Occipital lobe (tissue), 2 donors: ENCODE measurements around the gene KDM7A. TPM values are rescaled to one million over a fixed set of nuclear protein-coding genes. Genes with fewer than 3 reads are reported as not detected.

Experiments
- DNase-seq: peaks from one replicate; lab custom pipeline; 2025; lab: John Stamatoyannopoulos, UW
- total RNA-seq: library from RNA; depleted of rRNA; stranded (reverse); fragments of >200 nt; gene quantifications from one replicate; pipeline ENCODE4 v1.2.3, GENCODE V29; 2014

Gene KDM7A, protein sequence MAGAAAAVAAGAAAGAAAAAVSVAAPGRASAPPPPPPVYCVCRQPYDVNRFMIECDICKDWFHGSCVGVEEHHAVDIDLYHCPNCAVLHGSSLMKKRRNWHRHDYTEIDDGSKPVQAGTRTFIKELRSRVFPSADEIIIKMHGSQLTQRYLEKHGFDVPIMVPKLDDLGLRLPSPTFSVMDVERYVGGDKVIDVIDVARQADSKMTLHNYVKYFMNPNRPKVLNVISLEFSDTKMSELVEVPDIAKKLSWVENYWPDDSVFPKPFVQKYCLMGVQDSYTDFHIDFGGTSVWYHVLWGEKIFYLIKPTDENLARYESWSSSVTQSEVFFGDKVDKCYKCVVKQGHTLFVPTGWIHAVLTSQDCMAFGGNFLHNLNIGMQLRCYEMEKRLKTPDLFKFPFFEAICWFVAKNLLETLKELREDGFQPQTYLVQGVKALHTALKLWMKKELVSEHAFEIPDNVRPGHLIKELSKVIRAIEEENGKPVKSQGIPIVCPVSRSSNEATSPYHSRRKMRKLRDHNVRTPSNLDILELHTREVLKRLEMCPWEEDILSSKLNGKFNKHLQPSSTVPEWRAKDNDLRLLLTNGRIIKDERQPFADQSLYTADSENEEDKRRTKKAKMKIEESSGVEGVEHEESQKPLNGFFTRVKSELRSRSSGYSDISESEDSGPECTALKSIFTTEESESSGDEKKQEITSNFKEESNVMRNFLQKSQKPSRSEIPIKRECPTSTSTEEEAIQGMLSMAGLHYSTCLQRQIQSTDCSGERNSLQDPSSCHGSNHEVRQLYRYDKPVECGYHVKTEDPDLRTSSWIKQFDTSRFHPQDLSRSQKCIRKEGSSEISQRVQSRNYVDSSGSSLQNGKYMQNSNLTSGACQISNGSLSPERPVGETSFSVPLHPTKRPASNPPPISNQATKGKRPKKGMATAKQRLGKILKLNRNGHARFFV
- total RNA-seq = 18.6 TPM

DNA sequence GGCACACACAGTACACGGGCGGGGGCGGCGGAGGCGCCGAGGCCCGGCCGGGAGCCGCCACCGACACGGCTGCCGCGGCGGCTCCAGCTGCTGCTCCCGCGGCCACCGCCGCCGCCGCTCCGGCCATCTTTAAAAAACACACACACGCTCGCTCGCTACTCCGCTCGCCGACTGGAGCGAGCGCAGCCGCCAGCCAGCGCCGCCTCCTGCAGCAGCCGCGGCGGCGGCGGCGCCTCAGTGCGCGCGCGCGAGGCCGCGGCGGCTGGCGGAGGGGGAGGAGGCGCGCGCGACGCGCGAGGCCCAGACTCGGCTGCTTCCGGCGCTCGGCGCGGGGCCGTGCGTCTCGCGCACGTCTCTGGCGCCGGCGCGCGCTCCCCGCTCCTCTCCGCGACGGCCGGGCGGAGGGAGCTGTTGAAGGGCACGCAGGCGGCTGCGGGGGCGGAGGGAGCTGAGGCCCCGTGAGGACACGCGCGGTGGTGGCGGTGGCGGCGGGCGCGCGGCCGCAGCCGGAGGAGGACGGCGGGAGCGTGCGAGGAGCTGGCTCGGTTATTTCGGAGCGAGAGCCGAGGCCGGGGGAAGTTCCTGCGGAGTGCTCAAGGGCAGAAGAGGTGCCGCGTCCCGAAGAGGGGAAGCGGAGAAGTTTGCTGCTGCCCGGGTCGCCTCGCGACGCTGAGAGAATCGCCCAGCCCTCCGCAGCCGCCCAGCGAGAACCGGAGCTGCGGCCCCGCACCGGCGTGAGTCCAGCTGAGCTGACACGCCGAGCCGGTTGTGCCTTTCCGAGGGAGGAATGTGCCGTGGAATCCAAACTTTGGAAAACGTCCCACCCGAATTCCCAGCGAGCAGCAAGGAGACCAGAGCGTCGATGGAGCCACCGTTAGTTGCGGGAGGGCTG lies at the start of gene KDM7A:
Gene KDM7A, minus strand, starts transcription at position 173 of the 892 bp plus-strand sequence. Its CDS starts 46 bp downstream, at position 127.
- DNase-seq = peak; percentile 86

DNA sequence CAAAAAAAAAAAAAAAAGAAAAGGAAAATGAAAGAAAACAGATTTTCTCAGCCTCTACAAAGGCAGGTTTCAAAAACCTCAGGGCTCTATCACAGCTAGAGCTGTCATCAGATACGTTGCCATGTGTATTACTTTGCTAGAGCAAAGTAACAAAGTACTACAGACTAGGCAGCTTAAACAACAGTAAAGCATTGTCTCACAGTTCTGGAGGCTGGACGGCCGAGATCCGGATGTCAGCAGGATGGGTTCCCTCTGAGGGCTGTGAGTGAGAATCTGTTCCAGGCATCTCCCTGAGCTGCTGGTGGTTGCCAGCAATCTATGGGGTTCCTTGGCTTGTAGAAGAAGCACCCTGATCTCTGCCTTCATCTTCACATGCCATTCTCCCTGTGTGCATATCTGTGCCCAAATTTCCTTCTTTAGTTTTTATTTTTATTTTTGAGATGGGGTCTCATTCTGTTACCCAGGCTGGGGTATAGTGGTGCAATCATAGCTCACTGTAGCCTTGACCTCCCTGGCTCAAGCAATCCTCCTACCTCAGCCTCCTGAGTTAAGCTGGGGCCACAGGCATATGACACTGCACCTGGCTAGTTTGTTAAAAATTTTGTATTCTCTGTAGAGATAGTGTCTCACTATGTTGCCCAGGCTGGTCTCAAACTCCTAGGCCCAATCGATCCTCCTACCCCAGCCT lies 48.9 kb upstream of the KDM7A start:
- DNase-seq = no peak

DNA sequence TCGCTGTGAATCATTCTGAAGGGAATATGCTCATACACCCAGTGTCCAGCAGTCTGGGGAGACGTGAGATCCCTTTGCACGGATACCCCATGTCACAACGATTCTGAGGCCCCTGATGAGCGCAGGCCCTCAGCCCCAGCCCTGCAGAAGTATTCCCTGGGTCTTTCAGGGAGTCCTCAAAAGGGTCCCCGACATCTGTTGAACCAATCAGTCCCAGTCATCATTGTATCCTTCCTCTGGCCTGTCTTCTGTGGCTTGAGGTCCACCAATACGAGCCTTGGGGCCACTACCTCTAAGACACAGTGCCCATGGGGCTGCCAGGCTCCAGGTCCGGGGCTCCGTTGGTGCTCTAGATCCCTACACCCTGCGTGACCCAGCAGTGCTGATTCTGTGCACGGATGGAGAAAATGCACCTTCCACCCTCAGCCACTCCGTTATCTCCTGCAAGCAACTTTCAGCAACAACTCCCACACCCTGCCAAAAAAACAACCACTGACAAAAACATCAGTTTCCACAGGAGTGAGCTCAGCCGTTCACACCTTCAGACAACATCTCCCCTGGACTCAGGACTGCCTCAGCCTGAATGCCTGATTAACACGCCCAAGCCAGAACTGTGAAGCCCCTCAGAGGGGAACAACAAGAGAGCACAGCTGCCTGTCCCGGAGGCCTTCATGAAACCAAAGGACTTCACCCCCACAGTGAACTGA lies 46.9 kb upstream of the KDM7A start:
- no peak for DNase-seq

DNA sequence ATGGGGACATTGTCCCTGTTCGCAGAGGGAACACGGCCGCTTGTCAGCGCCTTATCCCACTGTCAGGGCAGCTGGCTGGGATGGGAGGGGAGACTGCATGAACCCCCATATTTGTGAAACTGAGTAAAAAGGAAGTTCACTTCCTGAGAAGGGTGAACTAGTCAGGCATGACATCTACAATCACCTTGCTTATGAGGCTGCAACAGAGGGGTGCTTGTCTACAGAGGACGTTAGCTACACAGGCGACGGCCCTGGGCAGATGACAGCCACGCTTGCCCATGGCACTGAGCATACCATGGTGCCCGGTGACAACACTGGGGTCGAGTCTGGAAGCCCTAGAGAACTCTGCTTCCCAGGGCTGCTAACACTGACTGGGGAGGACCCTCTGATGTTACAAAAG lies 46.0 kb upstream of the KDM7A start:
- no peak for DNase-seq

DNA sequence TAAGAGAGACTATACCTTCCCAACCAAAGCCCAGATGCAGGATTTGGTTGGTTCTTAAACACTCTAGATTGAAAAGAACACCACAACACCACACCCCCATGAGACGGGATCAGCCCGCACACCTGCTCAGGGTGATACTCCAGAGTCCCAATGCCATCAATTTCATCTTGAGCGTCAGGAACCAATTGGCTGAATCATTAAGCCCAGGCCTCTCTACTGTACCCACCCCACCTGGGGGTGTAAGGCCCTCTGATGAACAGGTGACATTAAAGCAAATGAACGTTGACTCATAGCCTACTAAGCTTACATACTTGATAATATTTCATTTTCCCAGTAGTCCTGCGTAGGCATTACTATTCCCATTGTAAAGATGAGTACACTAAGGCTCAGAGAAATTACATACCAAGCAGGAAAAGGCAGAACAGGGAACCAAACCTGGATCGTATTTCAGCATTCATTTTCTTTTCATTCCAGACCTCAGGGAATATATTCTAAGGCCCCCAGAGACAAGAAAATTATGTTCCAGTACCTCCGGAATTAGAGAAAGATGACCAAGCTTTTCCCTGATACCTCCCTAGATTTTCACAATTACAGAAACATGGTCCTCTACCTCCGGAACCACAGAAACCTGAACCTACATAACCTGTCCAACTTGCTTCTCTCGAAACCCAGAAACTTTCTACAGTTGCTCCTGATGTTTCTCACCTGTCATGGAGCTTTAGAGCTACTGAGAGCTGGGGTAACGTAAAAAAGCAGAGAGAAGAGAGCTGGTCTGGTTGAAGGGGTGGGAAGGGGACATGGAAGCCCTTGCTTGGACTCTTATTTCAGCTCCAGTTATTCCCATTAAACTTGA lies 43.1 kb upstream of the KDM7A start:
- DNase-seq = no peak

DNA sequence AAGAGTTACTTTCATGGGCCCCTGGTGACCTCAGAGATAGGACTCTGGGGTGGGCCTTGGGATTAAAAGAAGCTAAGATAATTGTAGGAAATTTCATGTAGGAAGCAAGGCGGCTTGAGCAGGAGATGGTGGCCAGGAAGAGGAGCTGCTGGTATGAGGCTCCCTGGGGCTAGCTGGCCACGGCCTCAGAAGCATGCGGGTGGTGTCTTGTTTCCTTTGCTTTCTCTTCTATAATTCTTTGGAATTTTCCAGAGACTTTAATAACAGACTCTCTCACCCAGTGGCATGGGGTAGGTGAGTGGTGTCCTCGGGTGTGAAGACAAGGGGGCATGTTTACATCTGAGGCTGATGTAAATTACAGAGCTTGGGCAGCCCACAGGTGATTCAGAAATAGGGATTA lies 41.9 kb upstream of the KDM7A start:
- DNase-seq = no peak

DNA sequence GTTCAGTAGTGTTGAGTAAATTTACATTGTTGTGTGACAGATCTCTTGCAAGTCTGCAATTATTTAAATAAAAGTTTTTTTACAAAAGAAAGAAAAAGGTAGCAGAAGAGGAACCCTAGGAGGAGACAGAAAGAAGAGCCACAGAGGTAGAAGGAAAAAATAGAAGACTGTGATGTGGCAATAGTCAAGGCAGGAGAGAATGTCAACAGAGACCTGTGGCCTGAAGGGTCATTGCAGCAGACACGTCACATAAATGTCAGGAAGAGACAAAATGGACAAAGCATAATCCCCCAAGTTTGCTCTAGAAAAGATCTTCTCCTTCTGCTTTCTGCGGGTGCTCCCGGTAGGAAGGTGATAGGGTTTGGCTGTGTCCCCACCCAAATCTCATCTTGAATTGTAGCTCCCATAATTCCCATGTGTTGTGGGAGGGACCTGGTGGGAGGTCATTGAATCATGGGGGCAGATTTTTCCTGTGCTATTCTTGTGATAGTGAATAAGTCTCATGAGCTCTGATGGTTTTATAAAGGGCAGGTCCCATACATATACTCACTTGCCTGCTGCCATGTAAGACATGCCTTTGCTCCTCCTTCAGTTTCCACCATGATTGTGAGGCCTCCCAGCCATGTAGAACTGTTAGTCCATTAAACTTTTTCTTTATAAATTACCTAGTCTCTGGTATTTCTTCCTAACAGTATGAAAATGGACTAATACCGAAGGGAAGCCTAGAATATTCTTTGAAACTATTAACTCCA lies 41.1 kb upstream of the KDM7A start:
- DNase-seq = no peak

DNA sequence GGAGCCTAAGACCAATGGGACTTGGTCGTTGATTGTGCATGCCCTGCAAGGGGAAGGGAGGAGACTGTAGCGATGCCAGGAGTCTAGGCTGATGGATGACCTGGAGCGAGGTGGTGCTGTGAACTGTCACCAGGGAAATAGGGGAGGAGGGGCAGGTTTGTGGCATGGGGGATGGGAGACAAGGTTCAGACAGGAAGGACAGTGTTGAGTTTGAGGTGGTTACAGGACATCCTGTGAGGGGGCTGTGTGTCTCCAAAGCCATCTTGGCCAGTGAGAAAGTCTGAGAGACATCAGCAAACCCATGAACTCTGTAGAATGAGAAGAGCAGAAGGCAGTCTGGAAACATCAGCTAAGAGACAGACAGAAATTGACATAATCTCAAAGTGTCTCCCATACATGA lies 38.5 kb upstream of the KDM7A start:
- no peak for DNase-seq

DNA sequence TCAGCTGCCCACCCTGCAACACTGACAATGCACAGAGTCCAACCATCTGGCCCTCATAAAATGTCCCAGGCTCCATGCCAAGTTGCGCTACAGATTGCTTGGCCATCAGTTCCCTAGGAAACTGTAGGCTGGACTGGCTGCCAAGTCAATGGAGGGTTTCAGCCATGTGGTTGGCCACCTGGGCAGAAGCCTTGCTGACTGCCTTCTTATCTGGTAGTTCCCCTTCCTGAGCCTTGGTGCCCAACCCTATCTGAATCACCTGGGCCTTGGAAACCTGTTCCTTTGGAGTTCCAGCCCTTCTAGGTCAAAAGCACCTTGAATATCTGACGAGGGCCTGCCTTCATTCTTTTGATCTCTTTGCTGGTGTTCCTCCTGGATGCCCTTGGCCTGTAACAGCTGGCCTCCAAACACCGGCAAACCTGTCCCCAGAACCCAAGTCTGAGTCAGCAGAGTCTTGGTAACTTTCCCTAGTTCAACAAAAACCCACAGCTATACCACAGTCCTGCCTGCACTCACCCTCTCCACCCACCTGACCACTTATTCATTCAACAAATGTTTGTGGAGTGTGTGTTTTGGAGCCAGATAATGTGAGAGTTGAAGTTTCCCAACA lies 37.4 kb upstream of the KDM7A start:
- DNase-seq = no peak

DNA sequence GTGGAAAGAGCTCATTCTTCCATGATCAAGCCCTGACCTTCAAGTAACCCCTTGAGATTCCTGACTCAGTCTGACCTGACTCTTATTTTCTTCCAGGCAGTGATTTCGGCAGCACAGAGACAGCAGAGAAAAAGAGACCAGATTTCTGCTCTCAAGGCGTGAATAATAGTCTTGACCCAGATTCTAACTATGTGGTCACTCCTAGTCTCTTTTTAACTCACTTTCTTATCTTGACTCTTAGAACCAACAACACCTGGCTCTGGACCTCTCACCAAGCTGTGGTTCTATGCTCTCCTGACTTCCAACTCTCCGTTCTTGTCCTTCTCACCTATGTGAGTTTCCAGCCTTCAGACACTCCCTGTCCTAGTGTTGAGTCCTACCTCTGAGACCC lies 36.9 kb upstream of the KDM7A start:
- DNase-seq = no peak

DNA sequence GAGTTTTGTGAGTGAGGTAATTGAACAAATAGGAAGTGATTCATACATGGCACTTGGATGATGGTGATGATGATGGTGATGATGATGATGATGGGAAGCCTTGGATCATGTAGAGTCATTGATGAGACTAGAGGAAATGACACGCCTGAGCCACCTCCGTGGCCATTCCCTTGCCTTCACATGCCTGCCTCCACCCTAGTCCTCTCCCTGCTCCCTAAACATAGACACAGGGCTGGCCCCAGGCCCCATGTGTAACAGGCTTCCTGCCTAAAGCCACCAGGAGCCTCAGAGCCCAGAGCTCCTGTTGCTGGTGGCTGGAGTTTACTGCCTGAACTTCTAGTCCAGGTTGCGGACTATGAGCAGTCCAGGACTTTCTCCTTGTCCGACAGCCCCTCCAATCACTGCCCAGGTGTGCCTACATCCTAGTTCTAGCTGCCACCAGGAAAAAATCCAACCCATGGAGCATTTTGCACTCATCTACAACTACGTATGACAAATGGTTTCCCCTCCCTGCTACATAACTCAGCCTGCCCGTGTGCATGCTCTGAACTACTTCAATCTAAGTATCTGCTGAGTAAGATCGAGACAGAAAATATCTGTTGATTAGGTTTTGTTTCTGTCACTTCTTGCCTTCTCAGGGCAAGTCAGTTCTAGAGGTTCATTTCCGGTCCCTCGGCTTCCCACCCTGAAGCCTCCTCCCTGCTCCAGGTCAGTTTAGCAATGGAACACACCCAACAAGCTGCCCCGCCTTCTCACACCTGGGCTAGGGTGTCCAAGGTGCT lies 35.5 kb upstream of the KDM7A start:
- no peak for DNase-seq

DNA sequence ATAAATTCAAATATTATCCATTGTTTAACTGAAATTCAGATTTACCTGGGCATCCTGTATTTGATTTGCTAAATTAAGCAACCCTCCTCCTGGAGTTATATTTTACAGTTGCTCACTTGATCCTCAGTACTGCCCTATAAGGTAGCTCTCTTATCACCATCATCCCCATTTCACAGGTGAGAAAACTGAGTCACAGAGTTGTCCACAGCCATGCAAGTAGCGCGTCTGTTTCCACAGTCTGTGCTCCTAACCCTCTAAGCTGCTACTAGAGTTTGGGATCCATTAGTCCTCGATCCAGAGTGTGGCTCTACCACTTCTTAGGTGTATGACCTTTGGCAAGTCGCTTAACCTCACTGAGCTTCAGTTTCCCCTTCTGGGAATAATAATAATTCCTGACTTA lies 34.9 kb upstream of the KDM7A start:
- DNase-seq = no peak

DNA sequence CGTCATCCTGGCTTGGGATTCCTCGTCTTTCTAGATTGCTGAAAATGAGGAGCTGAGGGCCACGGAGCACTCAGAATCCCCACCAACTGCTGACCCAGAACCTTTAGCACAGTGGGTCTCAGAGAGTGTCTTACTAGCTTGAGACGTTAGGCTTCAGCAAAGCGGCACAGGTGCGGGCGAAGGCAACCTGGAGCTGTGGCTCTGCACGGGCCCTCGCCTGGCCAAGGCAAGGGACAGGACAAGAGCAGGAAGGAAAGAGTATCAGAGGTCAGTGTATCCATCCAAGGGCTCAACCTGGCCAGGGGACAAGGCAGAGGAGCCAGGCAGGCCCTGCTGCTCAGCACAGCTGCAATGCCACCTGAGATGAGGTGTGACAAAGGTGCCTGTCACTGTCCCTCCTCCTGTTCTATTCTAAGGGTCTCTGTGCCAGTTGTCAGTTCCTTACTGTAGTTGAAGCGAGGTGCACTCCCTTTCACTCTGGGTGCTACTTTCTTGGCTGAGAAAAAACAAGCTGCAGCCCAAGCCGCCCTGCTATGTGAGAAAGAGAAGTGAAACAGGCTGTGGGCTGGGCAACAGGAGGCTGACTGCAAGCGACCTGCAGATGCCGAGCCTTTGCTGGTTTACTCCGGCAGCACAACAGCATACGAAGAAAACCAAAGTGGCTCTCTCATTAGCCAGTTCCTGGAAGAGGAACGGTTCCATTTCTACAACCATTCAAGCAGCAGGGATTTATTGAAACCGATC lies 33.3 kb upstream of the KDM7A start:
- no peak for DNase-seq

DNA sequence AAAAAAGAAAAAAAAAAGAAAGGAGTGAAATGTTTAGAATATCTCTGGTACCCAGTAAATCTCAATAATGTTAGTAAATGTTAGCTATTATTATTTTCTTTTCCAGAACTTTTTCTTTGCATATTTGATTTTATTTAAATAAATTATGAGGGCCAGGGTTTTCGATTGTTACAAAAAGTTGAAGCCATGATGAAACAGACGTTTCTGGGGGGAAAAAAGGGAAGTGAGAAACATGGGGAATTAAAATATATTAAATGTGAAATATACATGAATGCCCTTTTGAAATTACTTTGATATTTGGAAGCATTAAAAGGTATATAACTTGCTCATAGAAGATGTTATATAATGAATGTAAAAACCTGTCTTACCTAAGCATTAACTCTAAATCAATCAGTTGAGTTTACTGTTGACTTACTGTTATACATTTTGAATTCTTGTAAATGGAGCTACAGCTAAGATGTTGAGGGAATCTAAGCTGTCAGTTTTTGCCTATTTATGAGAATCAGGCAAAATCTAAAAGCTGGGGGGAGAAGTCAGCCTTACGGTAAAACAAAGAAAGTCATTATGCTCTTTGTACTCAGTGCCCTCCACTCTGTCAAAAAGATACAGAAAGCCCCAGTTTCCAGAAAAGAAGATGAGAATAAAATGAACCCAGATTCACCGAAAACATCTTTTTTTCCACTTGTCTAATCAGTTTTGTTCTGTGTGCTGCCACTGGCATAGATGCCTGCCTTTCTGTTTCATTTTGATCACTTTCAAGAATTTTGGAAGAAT lies 30.0 kb upstream of the KDM7A start:
- DNase-seq = no peak

DNA sequence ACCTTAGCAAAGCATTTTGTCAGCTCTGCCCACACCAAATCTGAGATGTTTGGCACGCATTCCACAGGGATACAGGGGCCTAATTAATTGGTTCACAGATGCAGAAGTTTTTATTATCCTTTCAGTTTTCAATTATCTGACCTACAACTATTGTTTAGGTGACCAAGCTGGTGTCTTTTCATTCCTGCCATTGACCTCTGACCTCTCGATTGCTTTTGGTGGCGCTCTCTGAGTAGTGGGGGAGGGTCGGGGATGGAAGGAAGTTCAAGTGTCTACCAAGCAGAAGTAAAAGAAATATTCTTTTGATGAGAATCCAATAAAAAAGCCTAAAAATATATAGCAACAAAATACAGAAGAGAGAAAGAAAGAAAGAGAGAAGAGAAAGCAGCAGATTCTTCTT lies 28.8 kb upstream of the KDM7A start:
- DNase-seq = no peak

DNA sequence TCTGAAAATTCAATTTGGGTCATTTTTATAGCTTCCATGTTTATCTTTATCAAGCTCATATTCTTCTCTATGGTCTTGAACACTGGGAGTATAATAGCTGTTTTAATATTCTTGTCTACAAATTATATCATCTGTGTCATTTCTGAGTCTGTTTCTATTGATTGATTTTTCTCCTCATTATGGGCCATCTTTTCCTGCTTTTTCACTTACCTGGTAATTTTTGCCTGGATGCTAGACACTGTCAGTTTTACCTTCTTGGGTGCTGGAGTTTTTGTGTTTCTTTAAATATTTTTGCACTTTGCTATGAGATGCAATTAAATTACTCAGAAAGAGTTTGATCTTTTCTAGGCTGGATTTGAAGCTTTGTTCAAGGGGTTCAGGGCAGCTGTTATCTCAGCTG lies 26.8 kb upstream of the KDM7A start:
- no peak for DNase-seq
